GM12801 (cell line): Measurements from ENCODE around the gene ABHD11.

Experiments used
- TF ChIP-seq, protein P1 (sequence below): IDR thresholded peaks from one replicate; pipeline ENCODE4 v1.5.1; 2011; ENCODE audit warnings: control low read depth; ENCODE audit not compliant: insufficient read length; ENCODE audit errors: extremely low read depth

ABHD11 gene

GRCh38 chr7:73758581-73759138 lies 20.1 kb upstream of the ABHD11 start:
- TF ChIP-seq, protein P1, sequence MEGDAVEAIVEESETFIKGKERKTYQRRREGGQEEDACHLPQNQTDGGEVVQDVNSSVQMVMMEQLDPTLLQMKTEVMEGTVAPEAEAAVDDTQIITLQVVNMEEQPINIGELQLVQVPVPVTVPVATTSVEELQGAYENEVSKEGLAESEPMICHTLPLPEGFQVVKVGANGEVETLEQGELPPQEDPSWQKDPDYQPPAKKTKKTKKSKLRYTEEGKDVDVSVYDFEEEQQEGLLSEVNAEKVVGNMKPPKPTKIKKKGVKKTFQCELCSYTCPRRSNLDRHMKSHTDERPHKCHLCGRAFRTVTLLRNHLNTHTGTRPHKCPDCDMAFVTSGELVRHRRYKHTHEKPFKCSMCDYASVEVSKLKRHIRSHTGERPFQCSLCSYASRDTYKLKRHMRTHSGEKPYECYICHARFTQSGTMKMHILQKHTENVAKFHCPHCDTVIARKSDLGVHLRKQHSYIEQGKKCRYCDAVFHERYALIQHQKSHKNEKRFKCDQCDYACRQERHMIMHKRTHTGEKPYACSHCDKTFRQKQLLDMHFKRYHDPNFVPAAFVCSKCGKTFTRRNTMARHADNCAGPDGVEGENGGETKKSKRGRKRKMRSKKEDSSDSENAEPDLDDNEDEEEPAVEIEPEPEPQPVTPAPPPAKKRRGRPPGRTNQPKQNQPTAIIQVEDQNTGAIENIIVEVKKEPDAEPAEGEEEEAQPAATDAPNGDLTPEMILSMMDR, result no peak

GRCh38 chr7:73749931-73750776 lies 11.6 kb upstream of the ABHD11 start:
- TF ChIP-seq, protein P1, result no peak

- TF ChIP-seq, protein P1, result no peak
Observed at GRCh38 chr7:73746378-73746777, 7.8 kb upstream of the ABHD11 start.

DNA sequence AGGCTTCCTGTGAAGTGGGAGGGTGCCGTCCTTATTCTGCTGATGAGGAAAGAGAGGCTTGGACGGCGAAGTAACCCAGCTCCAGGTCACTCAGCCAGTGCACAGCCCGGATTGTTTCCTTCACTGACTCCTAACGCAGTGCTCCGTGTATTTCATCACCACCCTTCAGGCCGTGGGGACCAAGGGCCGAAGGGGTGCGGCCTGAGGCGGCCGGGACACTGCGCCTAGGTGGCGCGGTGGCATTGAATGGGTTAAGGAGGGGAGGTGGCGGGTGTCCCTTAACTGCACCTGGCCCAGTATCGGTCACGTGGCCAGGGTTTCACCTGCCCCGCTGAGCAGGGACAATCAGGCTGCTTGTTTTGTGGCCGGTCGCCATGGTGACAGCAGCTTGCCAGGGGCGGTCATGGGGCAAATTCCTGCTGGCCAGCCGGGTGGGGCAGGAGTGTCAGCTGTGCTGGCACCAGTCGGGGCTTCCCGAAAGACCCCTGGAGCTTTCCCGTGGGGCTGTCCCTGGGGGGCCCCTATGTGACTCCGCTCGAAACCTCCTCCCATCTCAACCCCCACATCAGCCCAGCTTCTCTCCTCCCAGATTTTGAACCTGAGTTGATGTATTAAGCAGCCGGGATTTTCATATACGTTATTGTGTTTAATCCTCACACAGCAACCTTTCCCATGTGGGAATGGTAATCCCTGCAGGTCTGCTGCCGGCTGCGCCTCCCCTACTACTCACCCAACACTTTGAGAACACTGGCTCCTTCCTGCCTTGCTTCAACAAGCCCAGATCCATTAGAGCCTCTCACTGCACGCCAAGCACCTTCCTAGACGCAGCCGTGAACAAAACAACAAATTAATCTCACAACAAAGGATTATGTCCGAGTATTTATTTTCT lies 4.4 kb upstream of the ABHD11 start:
- TF ChIP-seq, protein P1, result no peak

GRCh38 chr7:73742338-73742752 lies 3.7 kb upstream of the ABHD11 start:
- TF ChIP-seq, protein P1, result no peak

DNA sequence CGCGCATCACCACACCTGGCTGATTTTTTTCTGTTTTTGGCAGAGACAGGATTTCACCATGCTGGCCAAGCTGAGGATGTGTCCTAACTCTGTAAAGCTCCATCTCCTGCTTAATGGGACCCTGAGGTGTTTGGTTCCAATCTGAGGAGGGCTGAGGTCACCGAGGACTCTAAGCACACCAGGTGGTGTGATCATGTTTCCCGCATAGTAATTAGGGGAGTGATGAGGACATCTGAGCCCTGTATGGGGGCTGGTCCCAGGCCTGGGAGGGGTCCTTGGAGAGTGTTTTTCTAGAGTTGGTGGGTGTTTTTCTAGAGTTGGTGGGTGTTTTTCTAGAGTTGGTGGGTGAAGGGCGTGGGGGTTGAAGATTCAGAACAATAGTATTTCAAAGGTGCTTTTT lies 3.0 kb upstream of the ABHD11 start:
- TF ChIP-seq, protein P1, result no peak

DNA sequence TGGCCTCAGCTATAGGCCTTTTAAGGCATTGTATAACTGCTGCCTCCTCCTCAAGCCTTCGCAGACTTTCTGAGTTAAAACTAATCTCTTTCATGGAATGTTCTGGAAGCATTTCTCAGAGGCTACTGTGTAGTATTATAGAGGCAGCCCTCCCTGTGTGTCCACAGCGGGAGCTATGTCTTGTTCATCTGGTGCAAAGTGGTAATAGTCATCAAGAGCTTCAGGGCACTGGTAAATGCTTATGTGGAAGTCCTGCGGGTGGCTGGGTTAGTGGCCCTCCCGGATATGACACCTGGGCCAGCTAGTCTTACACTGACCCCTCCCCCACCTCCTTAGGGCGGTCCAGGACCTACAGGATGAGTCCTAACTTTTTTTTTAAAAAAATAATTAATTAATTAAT lies 2.2 kb upstream of the ABHD11 start:
- TF ChIP-seq, protein P1, result no peak
